GM23248 (cell line): ENCODE data around the gene CD58.

ENCODE experiments used
- EZH2 ChIP-seq: fragments of 200-600 bp; sonication (generic); IDR thresholded peaks from 2 replicates; pipeline ENCODE4 v1.6.1; 2018; ENCODE audit warnings: antibody characterized with exemption, mild to moderate bottlenecking; ENCODE audit not compliant: insufficient read depth, poor library complexity, severe bottlenecking
- EZH2phosphoT487 ChIP-seq: fragments of 200-600 bp; sonication (generic); IDR thresholded peaks from 2 replicates; pipeline ENCODE4 v1.6.1; 2018; ENCODE audit warnings: antibody characterized with exemption, moderate library complexity, mild to moderate bottlenecking, low read depth; ENCODE audit not compliant: insufficient read depth

- TF ChIP-seq EZH2phosphoT487 = no peak
- no peak for TF ChIP-seq EZH2
Observed at GRCh38 chr1:116529199-116529631, 41.6 kb downstream of the CD58 start.
